GM12874 (cell line): ENCODE measurements around the gene KLC3.

ENCODE experiments used
- CTCF ChIP-seq: IDR thresholded peaks from 2 replicates; pipeline ENCODE4 v1.5.1; 2011; ENCODE audit warnings: low read depth, mild to moderate bottlenecking, control low read depth, low read length, moderate library complexity; ENCODE audit not compliant: insufficient read depth

The KLC3 gene

DNA sequence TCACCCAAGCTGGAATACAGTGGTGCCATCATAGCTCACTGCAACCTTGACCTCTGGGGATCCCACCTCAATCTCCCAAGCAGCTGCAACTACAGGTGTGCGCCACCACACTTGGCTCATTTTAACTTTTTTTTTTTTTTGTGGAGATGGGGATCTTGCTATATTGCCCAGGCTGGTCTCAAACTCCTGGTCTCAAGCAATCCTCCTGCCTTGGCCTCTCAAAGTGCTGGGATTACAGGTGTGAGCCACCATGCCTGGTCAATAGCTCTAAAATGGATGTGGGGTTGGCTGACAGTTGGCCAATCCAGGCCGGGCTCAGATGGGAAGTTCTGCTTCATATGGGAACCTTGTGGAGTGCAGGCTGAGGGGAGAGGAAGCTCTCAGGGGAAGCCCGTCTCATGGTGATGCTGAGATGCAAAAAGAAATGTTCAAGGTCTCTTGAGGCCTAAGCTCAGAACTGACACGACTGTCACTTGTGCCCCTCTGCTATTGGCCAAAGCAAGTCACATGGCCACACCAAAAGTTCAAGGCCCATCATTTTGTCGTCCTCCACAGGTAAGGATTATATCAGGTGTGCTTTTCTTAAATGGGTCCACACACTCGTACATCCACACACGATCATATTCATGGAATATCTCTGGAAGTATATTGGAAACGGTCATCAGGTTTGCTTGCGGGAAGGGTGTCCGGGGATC lies 6.8 kb upstream of the KLC3 start:
- no peak for TF ChIP-seq CTCF

DNA sequence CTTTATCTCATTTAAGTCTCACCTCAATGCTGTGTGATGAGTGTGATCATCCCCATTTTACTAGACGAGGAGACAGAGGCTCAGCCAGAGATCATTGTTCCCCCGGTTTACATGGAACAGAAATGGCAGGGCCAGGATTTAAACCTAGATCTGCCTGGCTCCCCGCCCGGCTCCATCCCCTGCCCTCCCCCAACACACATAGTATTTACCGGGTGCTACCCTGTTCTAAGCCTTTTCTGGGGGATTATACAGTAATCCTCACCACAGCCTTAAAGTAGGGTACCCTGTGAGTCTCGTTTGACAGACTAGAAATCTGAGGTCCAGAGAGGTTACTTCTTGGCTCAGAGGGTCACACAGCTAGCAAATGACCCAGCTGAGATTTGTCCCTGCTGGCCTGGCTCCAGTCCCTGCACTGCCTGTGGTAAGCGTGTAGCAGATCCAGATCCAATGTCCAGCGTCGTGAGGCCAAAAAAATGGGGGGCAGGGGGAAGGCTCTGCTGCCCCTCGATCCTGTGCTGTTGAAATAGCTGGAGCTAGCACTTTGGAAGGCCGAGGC lies 3.8 kb upstream of the KLC3 start:
- no peak for TF ChIP-seq CTCF

GRCh38 chr19:45339629-45340028 lies 921 bp upstream of the KLC3 start:
- TF ChIP-seq CTCF, result no peak

GRCh38 chr19:45340899-45341453 lies 426 bp downstream of the KLC3 start:
- TF ChIP-seq CTCF, result no peak

DNA sequence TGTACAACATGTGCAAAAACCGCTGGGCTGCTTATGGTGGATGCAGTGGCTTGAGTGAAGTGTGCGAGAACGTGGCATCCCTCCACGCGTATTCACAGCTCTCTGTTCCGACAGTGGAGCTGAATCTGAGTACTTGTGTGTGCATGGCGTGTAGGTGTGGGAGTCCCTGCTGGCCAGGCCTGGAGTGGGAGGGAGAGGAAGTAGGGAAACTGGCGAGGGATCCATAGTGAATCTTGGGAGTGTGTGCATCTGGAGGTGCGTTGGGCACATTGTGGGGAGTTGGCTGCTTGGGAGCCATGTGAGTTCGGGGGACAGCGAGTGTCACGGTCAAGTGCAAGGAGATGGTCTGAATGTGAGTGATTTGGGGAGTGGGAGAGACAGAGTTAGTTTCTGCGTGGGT lies 2.4 kb downstream of the KLC3 start:
- no peak for TF ChIP-seq CTCF

DNA sequence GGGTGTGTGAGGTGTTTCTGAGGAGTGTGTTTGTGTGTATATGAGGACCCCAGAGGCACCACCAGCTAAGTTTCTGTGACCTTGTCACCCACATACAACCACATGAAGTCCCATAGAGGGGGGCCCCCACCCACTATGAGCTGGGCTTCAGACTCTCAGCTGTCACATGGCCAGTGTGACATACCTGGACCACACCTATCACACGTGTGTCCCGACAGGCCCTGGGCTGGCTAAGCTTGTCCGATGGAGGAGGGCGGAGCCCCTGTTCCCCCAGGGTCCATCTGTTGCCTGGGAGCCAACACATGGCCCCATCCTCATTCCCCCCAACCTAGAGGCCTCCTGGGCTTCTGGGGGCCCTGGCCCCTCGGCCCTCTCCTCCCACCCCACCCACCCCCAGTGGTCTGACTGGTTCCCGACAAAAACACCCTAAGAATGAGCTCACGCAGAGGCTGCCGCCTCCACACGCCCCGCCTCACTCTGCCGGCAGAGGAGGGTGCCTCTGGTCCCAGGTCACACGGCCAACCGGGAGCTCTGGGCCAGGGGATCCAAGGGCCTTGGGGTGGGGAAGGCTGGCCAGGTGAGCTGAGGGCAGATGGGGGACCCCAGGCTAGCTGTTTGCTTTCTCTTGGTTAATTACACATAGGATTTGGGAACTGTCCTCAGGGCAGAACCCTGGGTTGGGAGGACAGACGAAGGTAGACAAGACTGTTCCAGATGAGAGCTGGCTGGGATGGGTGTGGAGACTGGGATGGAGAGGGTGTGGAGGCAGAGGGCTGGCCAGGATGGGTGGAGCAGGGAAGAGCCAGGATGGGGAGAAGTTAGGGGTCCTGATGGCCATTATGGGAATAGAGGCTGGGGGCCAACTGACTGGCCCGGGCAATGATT lies 4.3 kb downstream of the KLC3 start:
- TF ChIP-seq CTCF, result no peak

DNA sequence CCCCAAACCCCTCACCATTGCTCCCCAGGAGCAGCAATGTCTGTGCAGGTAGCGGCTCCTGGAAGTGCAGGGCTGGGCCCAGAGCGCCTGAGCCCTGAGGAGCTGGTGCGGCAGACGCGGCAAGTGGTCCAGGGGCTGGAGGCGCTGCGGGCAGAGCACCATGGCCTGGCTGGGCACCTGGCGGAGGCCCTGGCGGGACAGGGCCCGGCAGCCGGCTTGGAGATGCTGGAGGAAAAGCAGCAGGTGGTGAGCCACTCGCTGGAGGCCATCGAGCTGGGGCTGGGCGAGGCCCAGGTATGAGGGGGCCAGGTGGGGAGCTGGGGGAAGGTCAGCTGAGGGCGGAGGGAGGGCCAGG lies 4.9 kb downstream of the KLC3 start:
- no peak for TF ChIP-seq CTCF
